GM18861 (cell line): Measurements from ENCODE around the gene USP5.

ENCODE experiments used
- ATAC-seq: cut with Tn5 transposase; IDR thresholded peaks from one replicate; pipeline ENCODE4 v1.9.1; 2021; ENCODE audit not compliant: unreplicated experiment

The USP5 gene

GRCh38 chr12:6909421-6910145 lies 57.6 kb downstream of the USP5 start:
- no peak for ATAC-seq

DNA sequence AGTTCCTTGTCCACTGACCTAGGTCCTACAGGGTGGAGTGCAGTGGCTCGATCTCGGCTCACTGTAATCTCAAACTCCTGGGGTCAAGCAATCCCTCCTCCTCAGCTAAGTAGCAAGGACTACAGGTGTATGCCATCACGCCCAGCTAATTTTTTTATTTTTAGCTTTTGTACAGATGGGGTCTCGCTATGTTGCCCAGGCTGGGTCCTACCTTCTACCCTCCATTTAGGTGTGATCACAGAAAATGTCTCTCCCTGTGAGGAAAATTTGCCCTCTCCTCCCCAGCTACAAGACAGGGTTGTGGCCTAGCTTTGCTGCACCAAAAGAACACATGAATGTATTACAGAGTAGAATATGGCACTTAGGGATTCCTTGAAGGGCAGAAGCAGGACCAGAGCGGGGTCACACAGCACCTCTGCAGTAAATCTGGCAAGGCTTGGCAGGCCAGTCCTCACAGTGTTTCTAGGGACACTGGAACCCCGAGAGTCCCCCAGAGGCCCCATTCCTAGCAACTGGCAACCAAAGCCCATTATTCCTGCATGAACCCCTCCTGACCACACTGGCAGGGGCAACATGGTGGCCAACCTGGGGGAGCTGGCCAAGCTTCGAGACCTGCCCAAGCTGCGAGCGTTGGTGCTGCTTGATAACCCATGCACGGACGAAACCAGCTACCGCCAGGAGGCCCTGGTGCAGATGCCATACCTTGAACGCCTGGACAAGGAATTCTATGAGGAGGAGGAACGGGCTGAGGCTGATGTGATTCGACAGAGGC lies 60.4 kb downstream of the USP5 start:
- ATAC-seq, result no peak

- peak; percentile 46 for ATAC-seq
Measured at GRCh38 chr12:6914246-6914946, 62.4 kb downstream of the USP5 start, which contains the start of gene ENO2. TSS of gene ENO2 (plus strand) at chr12:6914580. CDS start at chr12:6915833, 1,253 bp downstream.

GRCh38 chr12:6914947-6915788 lies 63.2 kb downstream of the USP5 start:
- no peak for ATAC-seq

GRCh38 chr12:6915789-6916285 lies 63.9 kb downstream of the USP5 start:
- ATAC-seq, result no peak
